ENCODE results near the gene GBA3.

Gene GBA3

GRCh38 chr4:22745234-22745633 is 52.5 kb downstream of the GBA3 start:
- no peak overlapping the region for H3K23ac ChIP-seq (ENCODE audit: low read depth, low read length, poor library complexity)
- no peak overlapping the region for H4K91ac ChIP-seq (ENCODE audit: low read depth, low read length, poor library complexity)
- H3K18ac ChIP-seq (ENCODE audit: low read length), result no peak overlapping the region
- H2BK5ac ChIP-seq (ENCODE audit: low read length), result no peak overlapping the region
- no peaks in the 10 kb centered on the region for H3K27me3 ChIP-seq (ENCODE audit: control insufficient read depth in 3 of 3, insufficient read depth in 3 of 3, low read depth in 1 of 3, low read length in 3 of 3)
- H3K79me1 ChIP-seq (ENCODE audit: low read depth, low read length), result no peaks in the 10 kb centered on the region
- no peak overlapping the region for H3K4me3 ChIP-seq (ENCODE audit: low read length in 2 of 2)
- H3K4me2 ChIP-seq (ENCODE audit: insufficient read depth, low read length, poor library complexity, severe bottlenecking), result no peak overlapping the region
- H2BK12ac ChIP-seq (ENCODE audit: low read length), result no peak overlapping the region
- no CpG with 5 or more reads among the region's 1 CpG for WGBS, 2 donors (ENCODE audit: extremely low coverage in 2 of 2, insufficient read length in 2 of 2, insufficient replicate concordance in 1 of 2)
- H3K4me1 ChIP-seq (ENCODE audit: control insufficient read depth in 2 of 2, insufficient read depth in 1 of 2, low read depth in 1 of 2, low read length in 2 of 2), result no peaks in the 10 kb centered on the region
- H3K36me3 ChIP-seq (replicated peaks in 1 of 2; ENCODE audit: control insufficient read depth in 2 of 2, insufficient read depth in 2 of 2, low read length in 2 of 2), result no peaks in the 10 kb centered on the region
- no peak overlapping the region for H3K4ac ChIP-seq (ENCODE audit: low read length)
- H3K27ac ChIP-seq (replicated peaks; ENCODE audit: low read length), result no peak overlapping the region
- no peak for DNase-seq (ENCODE audit: low spot score)
- no peak overlapping the region for H3K14ac ChIP-seq (ENCODE audit: low read length)
- no peak overlapping the region for H2BK15ac ChIP-seq (ENCODE audit: low read length)
- H3K9ac ChIP-seq (ENCODE audit: low read depth, low read length, poor library complexity), result no peak overlapping the region
- no peak overlapping the region for H2AFZ ChIP-seq (ENCODE audit: low read length)
- H4K8ac ChIP-seq (ENCODE audit: low read depth, low read length), result no peak overlapping the region
- H3K9me3 ChIP-seq (replicated peaks in 1 of 2; ENCODE audit: control insufficient read depth in 2 of 2, insufficient read depth in 1 of 2, low read depth in 1 of 2, low read length in 2 of 2), result no peaks in the 10 kb centered on the region
- H2BK120ac ChIP-seq (ENCODE audit: low read depth, low read length), result no peak overlapping the region
- no peak overlapping the region for H2AK5ac ChIP-seq (ENCODE audit: low read depth, low read length)

DNA sequence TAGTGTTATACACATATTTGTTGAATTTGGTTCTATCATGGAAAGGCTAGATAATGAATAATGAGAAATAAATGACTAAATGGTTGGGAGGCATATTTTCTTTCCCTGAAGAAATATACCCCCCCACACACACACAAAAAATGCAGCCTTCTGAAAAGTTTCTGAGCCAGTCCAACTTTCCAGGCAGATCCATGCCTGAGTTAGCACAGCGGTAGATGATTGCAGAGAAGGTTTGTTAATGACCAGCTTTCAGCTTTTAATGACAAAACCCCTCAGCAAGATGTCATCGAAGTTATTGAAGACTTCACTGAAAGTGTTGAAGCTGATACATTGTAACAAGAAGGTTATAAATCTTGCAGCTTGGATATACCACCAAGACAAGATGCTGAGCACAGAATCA is 61.4 kb downstream of the GBA3 start:
- no peak overlapping the region for H3K18ac ChIP-seq (ENCODE audit: low read length)
- no peak overlapping the region for H2AK5ac ChIP-seq (ENCODE audit: low read depth, low read length)
- H3K9ac ChIP-seq (ENCODE audit: low read depth, low read length, poor library complexity), result no peak overlapping the region
- no peak overlapping the region for H3K23ac ChIP-seq (ENCODE audit: low read depth, low read length, poor library complexity)
- H3K4me3 ChIP-seq (ENCODE audit: low read length in 2 of 2), result no peak overlapping the region
- no peak overlapping the region for H2BK5ac ChIP-seq (ENCODE audit: low read length)
- no peak overlapping the region for H2BK15ac ChIP-seq (ENCODE audit: low read length)
- H3K9me3 ChIP-seq (replicated peaks in 1 of 2; ENCODE audit: control insufficient read depth in 2 of 2, insufficient read depth in 1 of 2, low read depth in 1 of 2, low read length in 2 of 2), result no peaks in the 10 kb centered on the region
- H3K4me2 ChIP-seq (ENCODE audit: insufficient read depth, low read length, poor library complexity, severe bottlenecking), result no peak overlapping the region
- no peaks in the 10 kb centered on the region for H3K36me3 ChIP-seq (replicated peaks in 1 of 2; ENCODE audit: control insufficient read depth in 2 of 2, insufficient read depth in 2 of 2, low read length in 2 of 2)
- no peaks in the 10 kb centered on the region for H3K27me3 ChIP-seq (ENCODE audit: control insufficient read depth in 3 of 3, insufficient read depth in 3 of 3, low read depth in 1 of 3, low read length in 3 of 3)
- DNase-seq (ENCODE audit: low spot score), result no peak
- no peak overlapping the region for H4K8ac ChIP-seq (ENCODE audit: low read depth, low read length)
- H3K4ac ChIP-seq (ENCODE audit: low read length), result no peak overlapping the region
- no peak overlapping the region for H2BK12ac ChIP-seq (ENCODE audit: low read length)
- H4K91ac ChIP-seq (ENCODE audit: low read depth, low read length, poor library complexity), result no peak overlapping the region
- H3K14ac ChIP-seq (ENCODE audit: low read length), result no peak overlapping the region
- no CpG with 5 or more reads among the region's 2 CpGs for WGBS, 2 donors (ENCODE audit: extremely low coverage in 2 of 2, insufficient read length in 2 of 2, insufficient replicate concordance in 1 of 2)
- no peak overlapping the region for H3K27ac ChIP-seq (replicated peaks; ENCODE audit: low read length)
- no peak overlapping the region for H2AFZ ChIP-seq (ENCODE audit: low read length)
- H3K4me1 ChIP-seq (ENCODE audit: control insufficient read depth in 2 of 2, insufficient read depth in 1 of 2, low read depth in 1 of 2, low read length in 2 of 2), result no peaks in the 10 kb centered on the region
- no peak overlapping the region for H2BK120ac ChIP-seq (ENCODE audit: low read depth, low read length)
- H3K79me1 ChIP-seq (ENCODE audit: low read depth, low read length), result no peaks in the 10 kb centered on the region

- H3K23ac ChIP-seq (ENCODE audit: low read depth, low read length, poor library complexity), result no peak overlapping the region
- no peaks in the 10 kb centered on the region for H3K27me3 ChIP-seq (ENCODE audit: control insufficient read depth in 3 of 3, insufficient read depth in 3 of 3, low read depth in 1 of 3, low read length in 3 of 3)
- no peaks in the 10 kb centered on the region for H3K9me3 ChIP-seq (replicated peaks in 1 of 2; ENCODE audit: control insufficient read depth in 2 of 2, insufficient read depth in 1 of 2, low read depth in 1 of 2, low read length in 2 of 2)
- no peak overlapping the region for H3K4ac ChIP-seq (ENCODE audit: low read length)
- no peaks in the 10 kb centered on the region for H3K79me1 ChIP-seq (ENCODE audit: low read depth, low read length)
- no peak overlapping the region for H2BK12ac ChIP-seq (ENCODE audit: low read length)
- H3K18ac ChIP-seq (ENCODE audit: low read length), result no peak overlapping the region
- H2BK120ac ChIP-seq (ENCODE audit: low read depth, low read length), result no peak overlapping the region
- no peak overlapping the region for H2BK15ac ChIP-seq (ENCODE audit: low read length)
- H3K36me3 ChIP-seq (replicated peaks in 1 of 2; ENCODE audit: control insufficient read depth in 2 of 2, insufficient read depth in 2 of 2, low read length in 2 of 2), result no peaks in the 10 kb centered on the region
- H4K91ac ChIP-seq (ENCODE audit: low read depth, low read length, poor library complexity), result no peak overlapping the region
- no peak overlapping the region for H3K14ac ChIP-seq (ENCODE audit: low read length)
- no peak overlapping the region for H3K9ac ChIP-seq (ENCODE audit: low read depth, low read length, poor library complexity)
- no peak overlapping the region for H3K4me3 ChIP-seq (ENCODE audit: low read length in 2 of 2)
- peak overlapping the region; percentile 8 for H2AFZ ChIP-seq (ENCODE audit: low read length)
- no peak overlapping the region for H3K27ac ChIP-seq (replicated peaks; ENCODE audit: low read length)
- H3K4me1 ChIP-seq (ENCODE audit: control insufficient read depth in 2 of 2, insufficient read depth in 1 of 2, low read depth in 1 of 2, low read length in 2 of 2), result no peaks in the 10 kb centered on the region
- no peak for DNase-seq (ENCODE audit: low spot score)
- no peak overlapping the region for H2AK5ac ChIP-seq (ENCODE audit: low read depth, low read length)
- H4K8ac ChIP-seq (ENCODE audit: low read depth, low read length), result no peak overlapping the region
- H2BK5ac ChIP-seq (ENCODE audit: low read length), result no peak overlapping the region
- no CpG with 5 or more reads among the region's 2 CpGs for WGBS, 2 donors (ENCODE audit: extremely low coverage in 2 of 2, insufficient read length in 2 of 2, insufficient replicate concordance in 1 of 2)
- H3K4me2 ChIP-seq (ENCODE audit: insufficient read depth, low read length, poor library complexity, severe bottlenecking), result no peak overlapping the region
Observed at GRCh38 chr4:22762548-22762947, 69.8 kb downstream of the GBA3 start.

DNA sequence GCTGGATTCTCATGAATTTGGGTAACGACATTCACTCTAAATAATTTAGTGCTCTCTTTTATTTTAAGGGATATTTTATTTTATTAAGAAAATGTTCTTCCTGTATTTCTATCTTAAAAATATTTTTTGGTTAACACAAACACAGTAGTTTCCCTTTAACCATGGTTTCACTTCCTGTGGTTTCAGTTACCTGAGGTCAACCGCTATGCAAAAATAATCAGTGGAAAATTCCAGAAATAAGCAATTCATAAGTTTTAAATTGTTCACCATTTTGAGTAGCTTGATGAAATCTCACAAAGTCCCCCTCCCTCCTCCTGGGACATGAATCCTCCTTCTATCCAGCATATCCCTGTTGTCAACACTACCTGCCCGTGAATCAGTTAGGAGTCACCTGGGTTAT is 71.4 kb downstream of the GBA3 start:
- Histone ChIP-seq H4K91ac (ENCODE audit: low read depth, low read length, poor library complexity) (no peak overlapping the region), H3K9ac (ENCODE audit: low read depth, low read length, poor library complexity) (no peak overlapping the region), H2BK5ac (ENCODE audit: low read length) (no peak overlapping the region), H3K4me1 (ENCODE audit: control insufficient read depth in 2 of 2, insufficient read depth in 1 of 2, low read depth in 1 of 2, low read length in 2 of 2) (no peaks in the 10 kb centered on the region), H3K23ac (ENCODE audit: low read depth, low read length, poor library complexity) (no peak overlapping the region), H2AFZ (ENCODE audit: low read length) (no peak overlapping the region), H2AK5ac (ENCODE audit: low read depth, low read length) (no peak overlapping the region), H3K4me2 (ENCODE audit: insufficient read depth, low read length, poor library complexity, severe bottlenecking) (no peak overlapping the region), H3K18ac (ENCODE audit: low read length) (no peak overlapping the region), H3K4ac (ENCODE audit: low read length) (no peak overlapping the region), H3K27me3 (ENCODE audit: control insufficient read depth in 3 of 3, insufficient read depth in 3 of 3, low read depth in 1 of 3, low read length in 3 of 3) (no peaks in the 10 kb centered on the region), H2BK15ac (ENCODE audit: low read length) (no peak overlapping the region), H3K79me1 (ENCODE audit: low read depth, low read length) (no peaks in the 10 kb centered on the region), H3K9me3 (replicated peaks in 1 of 2; ENCODE audit: control insufficient read depth in 2 of 2, insufficient read depth in 1 of 2, low read depth in 1 of 2, low read length in 2 of 2) (peaks cover 0 to 2% of the 10 kb centered on the region in 2 donors), H3K36me3 (replicated peaks in 1 of 2; ENCODE audit: control insufficient read depth in 2 of 2, insufficient read depth in 2 of 2, low read length in 2 of 2) (no peaks in the 10 kb centered on the region), H2BK120ac (ENCODE audit: low read depth, low read length) (no peak overlapping the region), H3K4me3 (ENCODE audit: low read length in 2 of 2) (no peak overlapping the region), H4K8ac (ENCODE audit: low read depth, low read length) (no peak overlapping the region), H3K27ac (replicated peaks; ENCODE audit: low read length) (no peak overlapping the region), H2BK12ac (ENCODE audit: low read length) (no peak overlapping the region), H3K14ac (ENCODE audit: low read length) (no peak overlapping the region)
- WGBS, 2 donors (ENCODE audit: extremely low coverage in 2 of 2, insufficient read length in 2 of 2, insufficient replicate concordance in 1 of 2), result no CpG with 5 or more reads among the region's 3 CpGs
- no peak for DNase-seq (ENCODE audit: low spot score)

Data from neuronal stem cell (in vitro differentiated cells).